Mucosa of descending colon (tissue), 3 donors: ENCODE data around the gene ERCC6L. TPM values are rescaled to one million over a fixed set of nuclear protein-coding genes. Genes with fewer than 3 reads are reported as not detected.

Experiments used
- ATAC-seq: fragments of 200-7000 bp; cut with Tn5 transposase; one replicate; pipeline ENCODE4 v1.9.1; 2020; ENCODE audit warnings: mild to moderate bottlenecking, moderate library complexity
- DNase-seq, 3 donors: peaks; one replicate each; pipeline ENCODE4 v3.0.0-alpha.2; 2020
- H3K36me3 ChIP-seq: fragments of 200-600 bp; one replicate; pipeline ENCODE4 v1.8.0; 2021; ENCODE audit warnings: low read depth, mild to moderate bottlenecking
- H3K4me1 ChIP-seq: fragments of 200-600 bp; one replicate; pipeline ENCODE4 v1.8.0; 2021; ENCODE audit warnings: low read depth, mild to moderate bottlenecking
- H3K4me3 ChIP-seq: fragments of 200-600 bp; one replicate; pipeline ENCODE4 v1.8.0; 2021; ENCODE audit warnings: mild to moderate bottlenecking
- H3K9me3 ChIP-seq: fragments of 200-600 bp; one replicate; pipeline ENCODE4 v1.8.0; 2021; ENCODE audit warnings: mild to moderate bottlenecking
- CTCF ChIP-seq: fragments of 200-600 bp; IDR thresholded peaks from one replicate; pipeline ENCODE4 v1.8.0; 2022; ENCODE audit warnings: antibody characterized with exemption, mild to moderate bottlenecking
- intact Hi-C, 2 donors: fragments of 100-400 bp; cut with DNase I in 1 of 2; cut with micrococcal nuclease in 1 of 2; formaldehyde crosslinking; loops; one replicate each; pipeline versions ENCODE4 v1.11.0 to v1.11.1; 2022; cut with DNase I, micrococcal nuclease
- total RNA-seq, 3 donors: library from RNA; stranded (reverse); fragmentation: NEBNext Ultra II Directional in 2 of 3; extraction: Animal tissue kit (Norgen Biotek cat#: 25700) in 2 of 3; gene quantifications; one replicate each; pipeline versions ENCODE4 v1.2.1 to v1.2.4, GENCODE V29; 2021 to 2023
- donor health status: DM: no; HTN: no; CAD: no; lungs with moderate emphysema.
- donor health status: DM: no; HTN: no; CAD: no.
- donor health status: DM: no; HTN: yes; CAD: no.

ERCC6L gene
- total RNA-seq, 3 donors from 2014 or later = 0.22 to 2.6 (median 0.64) TPM

- no peaks in the 10 kb centered on the region for H3K4me1 ChIP-seq
- H3K4me3 ChIP-seq = no peak overlapping the region
- ATAC-seq (no peak), DNase-seq (no peak)
- no peaks in the 10 kb centered on the region for H3K36me3 ChIP-seq
- no peak for TF ChIP-seq CTCF
- no peaks in the 10 kb centered on the region for H3K9me3 ChIP-seq
- intact Hi-C loops = no loop called here
Observed at GRCh38 chrX:72205706-72206105, 33.1 kb downstream of the ERCC6L start.

DNA sequence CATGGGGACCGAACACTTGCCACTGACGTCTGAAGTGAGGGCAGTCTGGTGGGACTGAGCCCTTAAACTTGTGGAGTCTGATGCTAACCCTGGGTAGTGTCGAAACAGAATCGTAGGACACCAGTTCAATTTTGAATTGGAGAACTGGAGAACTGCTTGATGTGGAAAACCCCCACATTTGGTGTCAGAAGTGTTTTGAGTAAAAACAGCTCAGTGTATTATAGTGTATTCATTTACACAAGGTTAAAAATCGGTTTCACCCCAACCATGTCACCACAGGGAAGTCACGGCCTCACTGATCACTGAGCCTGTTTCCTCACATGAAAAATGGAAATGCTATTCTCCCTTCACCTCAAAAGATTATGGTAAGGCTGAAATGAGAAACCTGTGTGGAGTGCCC is 35.4 kb downstream of the ERCC6L start:
- Histone ChIP-seq H3K9me3 (no peaks in the 10 kb centered on the region), H3K36me3 (no peaks in the 10 kb centered on the region), H3K4me3 (no peak overlapping the region), H3K4me1 (no peaks in the 10 kb centered on the region)
- ATAC-seq (no peak), DNase-seq (no peak)
- intact Hi-C loops = no loop called here
- TF ChIP-seq CTCF = no peak

DNA sequence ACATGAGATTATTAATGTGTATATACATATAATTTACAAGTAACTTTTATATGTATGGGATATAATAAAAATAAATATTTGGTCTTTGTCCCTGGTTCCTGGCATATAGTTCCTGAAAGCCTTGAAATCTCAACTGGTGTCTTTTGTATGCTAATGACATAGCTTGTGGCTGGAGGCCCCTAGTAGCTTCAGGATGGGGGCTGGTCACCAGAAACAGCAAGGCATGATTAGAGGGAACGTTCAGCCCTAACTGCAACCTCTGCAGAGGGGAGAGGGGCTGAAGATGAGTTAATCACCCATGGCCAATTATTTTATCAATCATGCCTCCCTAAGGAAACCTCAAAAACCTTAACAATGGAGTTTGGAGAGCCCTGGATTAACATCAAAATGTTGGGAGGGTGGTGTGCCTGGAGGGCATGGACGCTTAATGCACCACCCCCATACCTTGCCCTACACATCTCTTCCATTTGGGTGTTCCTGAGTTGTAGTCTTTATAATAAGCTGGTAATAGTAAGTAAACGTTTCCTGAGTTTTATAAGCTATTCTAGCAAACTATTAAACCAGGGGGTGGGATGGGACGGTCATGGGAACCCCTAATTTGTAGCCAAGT is 35.9 kb downstream of the ERCC6L start:
- ATAC-seq = no peak
- H3K4me1 ChIP-seq = no peaks in the 10 kb centered on the region
- intact Hi-C loops = no loop called here
- no peak for TF ChIP-seq CTCF
- no peak for DNase-seq
- H3K4me3 ChIP-seq = no peak overlapping the region
- no peaks in the 10 kb centered on the region for H3K9me3 ChIP-seq
- H3K36me3 ChIP-seq = no peaks in the 10 kb centered on the region

DNA sequence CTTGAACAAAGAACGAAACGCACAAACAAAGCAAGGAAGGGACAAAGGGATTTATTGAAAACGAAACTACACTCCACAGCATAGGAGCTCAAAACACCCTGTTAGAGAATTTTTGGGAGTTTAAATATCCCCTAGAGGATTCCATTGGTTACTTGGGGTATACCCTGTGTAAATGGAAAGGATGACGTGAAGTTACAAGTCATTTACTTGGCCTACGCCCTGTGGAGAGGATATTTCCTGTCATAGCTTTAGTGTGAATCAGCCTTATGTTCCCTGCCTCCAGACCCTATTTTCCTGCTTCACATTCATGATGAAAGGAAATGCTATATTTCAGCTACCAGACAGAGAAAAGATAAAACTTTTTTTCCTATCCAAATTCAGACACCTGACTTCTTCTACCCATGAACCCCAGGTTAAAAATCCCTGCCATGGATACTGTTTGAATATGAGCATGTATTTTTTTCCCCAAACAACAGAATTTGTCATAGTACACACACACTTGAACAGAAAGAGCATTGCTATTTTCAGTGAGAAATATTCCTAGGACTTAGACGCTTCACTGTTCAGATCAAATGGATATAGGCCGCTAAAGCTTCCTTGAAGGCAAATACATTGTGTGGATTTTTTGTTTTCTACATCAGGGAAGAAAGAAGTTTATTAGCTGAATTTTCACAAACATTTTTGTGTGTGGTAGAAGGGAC is 36.8 kb downstream of the ERCC6L start:
- Histone ChIP-seq H3K9me3 (no peaks in the 10 kb centered on the region), H3K36me3 (no peaks in the 10 kb centered on the region), H3K4me3 (no peak overlapping the region), H3K4me1 (no peaks in the 10 kb centered on the region)
- ATAC-seq = no peak
- DNase-seq = no peak
- no peak for TF ChIP-seq CTCF
- intact Hi-C loops = no loop called here

DNA sequence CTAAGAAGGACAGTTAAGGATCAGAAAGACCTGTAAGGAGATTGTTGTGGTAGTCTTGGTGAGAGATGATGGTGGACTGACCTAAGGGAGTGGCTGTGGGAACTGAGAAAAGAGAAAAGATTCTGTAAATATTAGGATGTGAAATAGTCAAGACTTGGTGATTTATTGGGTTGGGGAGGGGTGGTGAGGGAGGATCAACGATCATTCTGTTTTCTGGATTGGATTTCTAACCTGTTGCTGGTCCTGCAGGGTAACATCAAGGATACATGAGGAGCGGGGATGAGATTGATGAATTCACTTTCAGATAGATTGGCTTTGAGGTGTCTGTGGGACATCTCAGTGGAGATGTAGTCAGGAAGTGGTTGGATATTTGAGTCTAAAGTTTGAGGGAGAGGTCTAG is 55.9 kb downstream of the ERCC6L start:
- H3K9me3 ChIP-seq = no peaks in the 10 kb centered on the region
- no peak overlapping the region for H3K4me3 ChIP-seq
- H3K36me3 ChIP-seq = no peaks in the 10 kb centered on the region
- intact Hi-C loops = no loop called here
- no peaks in the 10 kb centered on the region for H3K4me1 ChIP-seq
- DNase-seq (no peak), ATAC-seq (no peak)
- TF ChIP-seq CTCF = no peak
